Gastrocnemius medialis (tissue), 4 donors: ENCODE results near the gene ADARB2.

Source experiments
- CTCF ChIP-seq, 5 experiments: fragments of 450-650 bp in 3 of 5; fragments of 200-600 bp in 2 of 5; sonication (generic) in 2 of 5; IDR thresholded peaks in 4 of 5; conservative IDR thresholded peaks in 1 of 5; 1 replicate in 4 of 5; 2 replicates in 1 of 5; pipeline ENCODE4 v1.5.1; 2016 to 2019; ENCODE audit warnings: antibody characterized with exemption in 5 of 5, mild to moderate bottlenecking in 3 of 5, moderate library complexity in 3 of 5
- POLR2A ChIP-seq, 2 donors: fragments of 450-650 bp; IDR thresholded peaks; one replicate each; pipeline ENCODE4 v1.6.1; 2017; ENCODE audit warnings: antibody characterized with exemption in 2 of 2, mild to moderate bottlenecking in 2 of 2, moderate library complexity in 2 of 2

- TF ChIP-seq CTCF (IDR thresholded peaks at IDR 0.05 in 4 of 5, conservative IDR thresholded peaks at IDR 0.05 in 1 of 5): no peak
- TF ChIP-seq POLR2A (IDR thresholded peaks at IDR 0.05): no peak
These were observed 603.2 kb downstream of the ADARB2 start for GRCh38 chr10:1134156-1134555.
